H9 (cell line): Measurements from ENCODE around the gene TM9SF1. TPM values are rescaled to one million over a fixed set of nuclear protein-coding genes. Genes with fewer than 3 reads are reported as not detected.

ENCODE experiments used
- DNase-seq: peaks from one replicate; pipeline ENCODE4 v3.0.0-alpha.2; 2017
- H2AFZ ChIP-seq: one replicate; pipeline ENCODE4 v1.6.1; 2013; ENCODE audit warnings: mild to moderate bottlenecking, low read length, control low read depth, moderate library complexity
- H2AK5ac ChIP-seq: 2 replicates; pipeline ENCODE4 v1.6.1; 2013; ENCODE audit warnings: low read length, control low read depth, mixed read lengths; ENCODE audit not compliant: insufficient read length
- H2BK120ac ChIP-seq: one replicate; pipeline ENCODE4 v1.6.1; 2013; ENCODE audit warnings: low read depth, mild to moderate bottlenecking, low read length, control low read depth, inconsistent platforms; ENCODE audit not compliant: poor library complexity, severe bottlenecking
- H2BK12ac ChIP-seq: 2 replicates; pipeline ENCODE4 v1.6.1; 2013; ENCODE audit warnings: low read length, control low read depth, mixed read lengths, low read depth; ENCODE audit not compliant: insufficient read length
- H2BK15ac ChIP-seq: 2 replicates; pipeline ENCODE4 v1.6.1; 2013; ENCODE audit warnings: low read depth, low read length, control low read depth
- H2BK20ac ChIP-seq: one replicate; pipeline ENCODE4 v1.6.1; 2013; ENCODE audit warnings: low read depth, mild to moderate bottlenecking, low read length, control low read depth, inconsistent platforms; ENCODE audit not compliant: poor library complexity, severe bottlenecking
- H2BK5ac ChIP-seq: 2 replicates; pipeline ENCODE4 v1.6.1; 2013; ENCODE audit warnings: low read length, control low read depth, mixed read lengths; ENCODE audit not compliant: insufficient read length
- H3K14ac ChIP-seq: 2 replicates; pipeline ENCODE4 v1.6.1; 2013; ENCODE audit warnings: low read length, control low read depth; ENCODE audit not compliant: insufficient read depth
- H3K18ac ChIP-seq: 2 replicates; pipeline ENCODE4 v1.6.1; 2013; ENCODE audit warnings: low read depth, mild to moderate bottlenecking, mixed read lengths, low read length, control low read depth; ENCODE audit not compliant: insufficient read length
- H3K23ac ChIP-seq: 2 replicates; pipeline ENCODE4 v1.6.1; 2013; ENCODE audit warnings: low read length, control low read depth, mixed read lengths, low read depth; ENCODE audit not compliant: insufficient read length
- H3K23me2 ChIP-seq: 2 replicates; pipeline ENCODE4 v1.6.1; 2013; ENCODE audit warnings: low read depth, mild to moderate bottlenecking, mixed read lengths, low read length, control low read depth; ENCODE audit not compliant: insufficient read length, poor library complexity, severe bottlenecking
- H3K27ac ChIP-seq: 2 replicates; pipeline ENCODE4 v1.5.1; 2013; ENCODE audit warnings: low read length, control low read depth, mixed read lengths, low read depth; ENCODE audit not compliant: insufficient read length
- H3K27me3 ChIP-seq: 2 replicates; pipeline ENCODE4 v1.6.1; 2013; ENCODE audit warnings: low read length, control low read depth, inconsistent platforms; ENCODE audit not compliant: insufficient read depth
- H3K4ac ChIP-seq: 2 replicates; pipeline ENCODE4 v1.6.1; 2013; ENCODE audit warnings: low read depth, mild to moderate bottlenecking, control low read depth, inconsistent platforms, low read length, moderate library complexity
- H3K4me1 ChIP-seq: 2 replicates; pipeline ENCODE4 v1.6.1; 2013; ENCODE audit warnings: low read length, control low read depth, inconsistent platforms; ENCODE audit not compliant: insufficient read depth
- H3K4me2 ChIP-seq: 2 replicates; pipeline ENCODE4 v1.6.1; 2013; ENCODE audit warnings: low read length, control low read depth, mixed read lengths; ENCODE audit not compliant: insufficient read length, insufficient read depth
- H3K56ac ChIP-seq: 2 replicates; pipeline ENCODE4 v1.6.1; 2013; ENCODE audit warnings: low read depth, mild to moderate bottlenecking, mixed read lengths, low read length, control low read depth; ENCODE audit not compliant: insufficient read length
- H3K79me1 ChIP-seq: 2 replicates; pipeline ENCODE4 v1.6.1; 2013; ENCODE audit warnings: low read depth, mild to moderate bottlenecking, moderate library complexity, low read length, control low read depth, inconsistent platforms; ENCODE audit not compliant: insufficient read depth, poor library complexity, severe bottlenecking
- H3K79me2 ChIP-seq: 2 replicates; pipeline ENCODE4 v1.6.1; 2013; ENCODE audit warnings: low read length, control low read depth, inconsistent platforms; ENCODE audit not compliant: insufficient read depth
- H3K9ac ChIP-seq: 2 replicates; pipeline ENCODE4 v1.6.1; 2013; ENCODE audit warnings: low read length, control low read depth, mixed read lengths; ENCODE audit not compliant: insufficient read length; ENCODE audit errors: extremely low read depth
- H3K9me3 ChIP-seq: one replicate; pipeline ENCODE4 v1.6.1; 2013; ENCODE audit warnings: low read depth, low read length, inconsistent platforms; ENCODE audit not compliant: control insufficient read depth
- H3T11ph ChIP-seq: one replicate; pipeline ENCODE4 v1.6.1; 2013; ENCODE audit warnings: mild to moderate bottlenecking, low read length, control low read depth, inconsistent platforms
- H4K20me1 ChIP-seq: one replicate; pipeline ENCODE4 v1.6.1; 2013; ENCODE audit not compliant: control insufficient read depth, insufficient read length, insufficient read depth
- H4K5ac ChIP-seq: 2 replicates; pipeline ENCODE4 v1.6.1; 2013; ENCODE audit warnings: low read depth, mild to moderate bottlenecking, mixed read lengths, low read length, control low read depth; ENCODE audit not compliant: insufficient read length
- H4K8ac ChIP-seq: replicated peaks from 2 replicates; pipeline ENCODE4 v1.6.1; 2013; ENCODE audit warnings: low read length, control low read depth, mixed read lengths, low read depth; ENCODE audit not compliant: insufficient read length
- H4K91ac ChIP-seq: 2 replicates; pipeline ENCODE4 v1.6.1; 2013; ENCODE audit warnings: low read depth, mild to moderate bottlenecking, moderate library complexity, mixed read lengths, low read length, control low read depth; ENCODE audit not compliant: insufficient read length
- H3K27ac Mint-ChIP-seq, 3 experiments: 2 replicates in 2 of 3; 3 replicates in 1 of 3; pipeline ENCODE4 v1.8.0; 2020 to 2021; ENCODE audit warnings: mixed read lengths in 3 of 3, mild to moderate bottlenecking in 1 of 3, moderate library complexity in 1 of 3
- H3K27me3 Mint-ChIP-seq: 2 replicates; pipeline ENCODE4 v1.8.0; 2021; ENCODE audit warnings: low read depth, mild to moderate bottlenecking, moderate library complexity, mixed read lengths
- H3K36me3 Mint-ChIP-seq, 3 experiments: 2 replicates in 2 of 3; 3 replicates in 1 of 3; pipeline ENCODE4 v1.8.0; 2020 to 2021; ENCODE audit warnings: low read depth in 3 of 3, mixed read lengths in 3 of 3; ENCODE audit not compliant: insufficient read depth in 1 of 3
- H3K4me1 Mint-ChIP-seq, 2 experiments: 2 replicates each; pipeline ENCODE4 v1.8.0; 2020; ENCODE audit warnings: mixed read lengths in 2 of 2
- H3K4me3 Mint-ChIP-seq, 2 experiments: 2 replicates in 1 of 2; 3 replicates in 1 of 2; pipeline ENCODE4 v1.8.0; 2020 to 2021; ENCODE audit warnings: mild to moderate bottlenecking in 2 of 2, mixed read lengths in 2 of 2, moderate library complexity in 1 of 2
- H3K9me3 Mint-ChIP-seq, 2 experiments: 2 replicates in 1 of 2; 3 replicates in 1 of 2; pipeline ENCODE4 v1.8.0; 2020; ENCODE audit warnings: mild to moderate bottlenecking in 2 of 2, mixed read lengths in 2 of 2, moderate library complexity in 1 of 2
- WGBS: extraction: QIAGEN DNeasy Blood & Tissue Kit; methylation state at CpG from one replicate; pipeline ENCODE4 v1.1.7; 2013; ENCODE audit warnings: missing lambda C conversion rate, low lambda C conversion rate, mixed read lengths; ENCODE audit not compliant: insufficient read length; ENCODE audit errors: extremely low coverage; 5-methylcytosine and 5-hydroxymethylcytosine counted together
- total RNA-seq: library from RNA; stranded (reverse); gene quantifications from 2 replicates; pipeline ENCODE4 v1.2.1, GENCODE V29; 2021
- TF ChIP-seq, protein P1 (sequence below): fragments of 200-600 bp; sonication (generic); conservative IDR thresholded peaks from 3 replicates; pipeline ENCODE4 v1.8.0; 2021; ENCODE audit warnings: antibody characterized with exemption, mild to moderate bottlenecking

TM9SF1 gene
- total RNA-seq, 1 experiment from 2014 or later: 31.6 TPM

DNA sequence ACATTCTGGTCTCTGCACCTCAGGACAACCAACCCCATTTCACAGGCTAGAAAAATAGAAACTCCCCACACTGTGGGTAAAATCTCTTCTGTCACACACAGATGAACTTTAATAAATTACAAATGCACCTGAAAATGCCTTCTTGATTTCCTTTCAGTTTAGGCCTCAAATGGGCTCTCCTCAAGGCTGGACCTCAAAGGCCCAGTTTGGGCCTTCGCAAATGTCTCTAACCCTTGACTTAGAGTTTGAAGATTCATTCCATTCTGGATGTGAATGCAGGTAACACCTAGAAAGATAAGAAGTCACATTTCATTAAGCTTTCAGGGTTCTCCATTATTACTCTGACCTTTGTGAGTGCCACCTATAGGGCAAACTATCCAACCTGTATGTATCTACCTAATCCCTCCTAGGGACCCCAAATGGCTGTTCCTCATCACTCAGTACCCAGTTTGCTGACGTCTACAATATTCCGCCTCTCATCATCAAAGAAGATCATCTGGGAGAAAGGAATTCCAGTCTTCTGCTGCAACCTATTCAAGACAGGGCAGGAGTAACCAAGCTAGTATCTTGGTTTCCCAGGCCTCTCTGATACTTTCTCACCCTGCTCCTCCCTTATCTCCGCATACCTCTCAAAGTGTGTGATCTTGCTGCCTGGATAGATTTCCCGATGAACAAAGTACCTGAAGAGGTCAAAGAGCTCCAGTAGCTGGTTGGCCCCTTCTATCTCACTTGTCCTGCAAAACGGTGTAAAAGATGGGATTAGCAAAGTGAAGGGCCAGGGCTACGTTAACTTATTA, 18.8 kb upstream of the TM9SF1 start:
- Histone ChIP-seq H4K91ac (no peak overlapping the region), H3K4ac (no peak overlapping the region), H3K14ac (no peak overlapping the region), H3K4me2 (peak overlapping the region; percentile 67), H4K20me1 (no peaks in the 10 kb centered on the region), H2BK5ac (no peak overlapping the region), H2AK5ac (no peak overlapping the region), H3K9me3 (no peaks in the 10 kb centered on the region), H2BK15ac (no peak overlapping the region), H2BK120ac (no peak overlapping the region), H3K56ac (no peak overlapping the region), H3K23ac (no peak overlapping the region), H3K9ac (peak overlapping the region; percentile 75), H4K8ac (no peak overlapping the region), H3K27ac (peak overlapping the region; percentile 41), H3K27me3 (no peaks in the 10 kb centered on the region), H3K23me2 (peaks cover 11% of the 10 kb centered on the region), H4K5ac (no peak overlapping the region), H2AFZ (no peak overlapping the region), H3K4me1 (no peaks in the 10 kb centered on the region), H2BK12ac (no peak overlapping the region), H2BK20ac (no peak overlapping the region), H3K18ac (no peak overlapping the region), H3T11ph (no peak overlapping the region), H3K79me1 (peaks cover 2% of the 10 kb centered on the region), H3K79me2 (no peaks in the 10 kb centered on the region)
- TF ChIP-seq, protein P1, sequence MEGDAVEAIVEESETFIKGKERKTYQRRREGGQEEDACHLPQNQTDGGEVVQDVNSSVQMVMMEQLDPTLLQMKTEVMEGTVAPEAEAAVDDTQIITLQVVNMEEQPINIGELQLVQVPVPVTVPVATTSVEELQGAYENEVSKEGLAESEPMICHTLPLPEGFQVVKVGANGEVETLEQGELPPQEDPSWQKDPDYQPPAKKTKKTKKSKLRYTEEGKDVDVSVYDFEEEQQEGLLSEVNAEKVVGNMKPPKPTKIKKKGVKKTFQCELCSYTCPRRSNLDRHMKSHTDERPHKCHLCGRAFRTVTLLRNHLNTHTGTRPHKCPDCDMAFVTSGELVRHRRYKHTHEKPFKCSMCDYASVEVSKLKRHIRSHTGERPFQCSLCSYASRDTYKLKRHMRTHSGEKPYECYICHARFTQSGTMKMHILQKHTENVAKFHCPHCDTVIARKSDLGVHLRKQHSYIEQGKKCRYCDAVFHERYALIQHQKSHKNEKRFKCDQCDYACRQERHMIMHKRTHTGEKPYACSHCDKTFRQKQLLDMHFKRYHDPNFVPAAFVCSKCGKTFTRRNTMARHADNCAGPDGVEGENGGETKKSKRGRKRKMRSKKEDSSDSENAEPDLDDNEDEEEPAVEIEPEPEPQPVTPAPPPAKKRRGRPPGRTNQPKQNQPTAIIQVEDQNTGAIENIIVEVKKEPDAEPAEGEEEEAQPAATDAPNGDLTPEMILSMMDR: 0 out of 3 replicates have a peak, but pooled peaks have one; percentile 16
- no peak for DNase-seq
- Mint-ChIP-seq H3K27me3 (no peaks in the 10 kb centered on the region; the same call in 1 of the 2 replicates), H3K4me1 (peaks cover 18 to 26% of the 10 kb centered on the region in 2 experiments), H3K4me3 (peak overlapping the region; percentile 91 to 96), H3K27ac (peak overlapping the region; percentile 88 to 100 (median 100); a peak in 6 of 7 replicates), H3K9me3 (no peaks in the 10 kb centered on the region; a peak in 1 of 5 replicates), H3K36me3 (peaks cover 13 to 40% (median 32%) of the 10 kb centered on the region in 3 experiments; a peak in 6 of 7 replicates)
- WGBS: no CpG with 5 or more reads among the region's 7 CpGs
